Rectal smooth muscle tissue (tissue), 1 donor: ENCODE measurements around the gene SLC1A7.

ENCODE experiments used
- H3K27ac ChIP-seq: one replicate; pipeline ENCODE4 v1.7.0; 2013; ENCODE audit warnings: low read depth, low read length, inconsistent platforms
- H3K27me3 ChIP-seq: one replicate; pipeline ENCODE4 v1.7.0; 2013; ENCODE audit warnings: low read length; ENCODE audit not compliant: control insufficient read depth, insufficient read depth
- H3K36me3 ChIP-seq: one replicate; pipeline ENCODE4 v1.7.0; 2013; ENCODE audit warnings: low read length; ENCODE audit not compliant: control insufficient read depth, insufficient read depth
- H3K4me1 ChIP-seq: one replicate; pipeline ENCODE4 v1.7.0; 2013; ENCODE audit warnings: low read length; ENCODE audit not compliant: control insufficient read depth, insufficient read depth
- H3K4me3 ChIP-seq: one replicate; pipeline ENCODE4 v1.7.0; 2013; ENCODE audit warnings: low read length
- H3K9ac ChIP-seq: one replicate; pipeline ENCODE4 v1.7.0; 2013; ENCODE audit warnings: low read length

SLC1A7 gene

DNA sequence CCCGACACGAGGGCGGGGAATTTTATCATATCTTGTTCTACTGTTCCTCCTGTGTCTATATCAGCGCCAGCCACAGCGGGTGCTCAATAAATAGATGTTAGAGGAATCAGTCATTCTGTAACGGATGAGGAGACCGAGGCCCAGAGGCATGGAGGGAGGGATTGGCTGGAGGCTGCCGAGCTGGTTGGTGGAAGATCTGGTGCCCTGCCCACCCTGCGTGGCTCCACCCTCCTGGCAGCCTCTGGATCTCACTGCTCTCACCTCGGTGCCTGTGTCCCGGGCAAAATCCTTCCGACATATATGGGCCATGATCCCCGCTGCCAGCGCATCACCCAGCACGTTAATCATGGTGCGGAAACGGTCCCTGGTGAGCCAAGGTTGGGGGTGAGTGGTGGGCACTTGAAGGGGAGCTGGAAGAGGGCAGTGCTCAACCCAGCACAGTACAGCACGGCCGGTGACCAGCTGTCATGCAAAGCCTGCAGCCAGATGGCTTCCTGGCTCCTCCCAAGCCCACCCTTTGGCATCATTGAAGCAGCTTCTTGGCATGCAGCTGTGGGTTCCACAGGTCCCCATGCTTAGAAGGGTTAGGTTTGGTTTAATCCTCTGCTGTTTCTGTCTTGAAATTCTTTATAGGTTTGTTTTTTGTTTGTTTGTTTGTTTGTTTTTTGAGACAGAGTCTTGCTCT lies 53.7 kb downstream of the SLC1A7 start:
- Histone ChIP-seq H3K27me3 (no peaks in the 10 kb centered on the region), H3K27ac (no peak overlapping the region), H3K9ac (no peak overlapping the region), H3K4me3 (no peak overlapping the region), H3K4me1 (no peaks in the 10 kb centered on the region), H3K36me3 (peaks cover 2% of the 10 kb centered on the region)

DNA sequence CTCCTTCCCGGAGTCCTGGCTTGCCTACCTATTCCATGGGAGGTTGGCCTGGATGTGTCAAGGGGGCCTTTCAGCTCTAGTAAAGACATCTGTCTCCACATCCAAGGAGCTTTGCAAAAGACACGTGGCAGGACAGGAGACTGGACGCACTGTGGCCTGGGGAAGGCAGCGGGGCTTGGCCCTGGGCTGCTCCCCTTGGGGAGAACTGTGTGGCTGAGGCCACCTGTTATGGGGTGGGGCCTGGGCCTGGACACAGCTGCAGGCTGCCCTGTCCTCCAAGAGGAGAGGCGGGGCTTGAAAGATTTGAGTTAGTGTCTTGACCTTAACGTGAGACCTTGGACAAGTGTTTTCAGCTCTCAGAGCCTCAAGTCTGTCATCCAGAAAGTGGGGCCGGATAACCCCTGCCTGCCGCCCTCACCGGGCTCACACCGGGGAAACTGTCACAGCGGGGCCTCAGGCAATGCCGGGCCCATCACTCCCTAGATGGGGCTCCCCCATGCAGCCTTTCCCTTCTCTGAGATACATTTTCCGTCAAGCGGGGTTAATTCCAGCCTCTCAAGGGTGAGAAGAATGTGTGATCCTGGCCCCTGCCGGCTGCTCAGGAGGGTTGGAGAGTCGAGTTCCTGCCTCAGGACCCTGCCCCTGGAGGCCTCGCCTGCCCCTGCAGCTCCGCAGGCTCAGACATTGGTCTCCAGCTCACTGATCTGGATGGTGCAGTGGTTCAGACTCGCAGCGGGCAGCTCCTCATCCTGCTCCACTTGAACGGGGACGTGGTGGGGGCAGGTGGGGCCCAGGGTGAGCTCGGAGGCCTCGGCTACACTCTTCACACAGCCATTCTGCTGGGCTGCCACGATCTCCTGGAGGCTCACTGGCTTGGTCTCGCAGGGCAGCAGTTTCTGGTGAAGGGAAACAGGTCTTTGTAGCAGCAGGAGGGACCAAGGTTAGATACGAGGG lies 54.8 kb downstream of the SLC1A7 start:
- Histone ChIP-seq H3K4me3 (no peak overlapping the region), H3K27me3 (no peaks in the 10 kb centered on the region), H3K27ac (no peak overlapping the region), H3K9ac (no peak overlapping the region), H3K4me1 (no peaks in the 10 kb centered on the region), H3K36me3 (peaks cover 2% of the 10 kb centered on the region)

DNA sequence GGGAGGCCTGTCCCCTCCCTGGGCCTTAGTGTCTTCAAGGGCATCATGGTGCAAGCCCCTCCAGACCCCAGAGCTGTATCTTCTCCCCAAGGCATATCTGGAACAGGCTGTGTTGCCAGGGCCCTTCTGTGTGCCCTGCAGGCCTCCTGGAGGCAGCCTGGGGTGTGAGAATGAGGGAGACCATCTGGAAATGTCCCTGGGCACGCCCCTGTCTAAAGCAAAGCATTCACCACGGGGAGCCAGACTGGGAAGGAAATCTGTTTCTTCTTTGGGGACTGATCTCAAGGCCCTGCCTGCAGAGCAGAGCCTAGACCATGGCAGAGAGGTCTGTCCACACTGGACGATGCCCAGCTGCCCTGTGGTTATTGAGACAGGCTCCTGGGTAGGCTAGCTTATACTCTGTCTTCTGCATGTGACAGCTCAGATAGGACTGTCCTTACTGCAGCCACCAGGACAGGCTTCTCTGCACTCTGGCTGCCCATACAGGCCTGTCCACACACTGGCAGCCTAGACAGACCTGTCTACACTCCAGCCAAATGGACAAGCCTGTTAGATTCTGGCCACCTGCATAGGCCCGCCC lies 55.9 kb downstream of the SLC1A7 start:
- no peak overlapping the region for H3K27ac ChIP-seq

DNA sequence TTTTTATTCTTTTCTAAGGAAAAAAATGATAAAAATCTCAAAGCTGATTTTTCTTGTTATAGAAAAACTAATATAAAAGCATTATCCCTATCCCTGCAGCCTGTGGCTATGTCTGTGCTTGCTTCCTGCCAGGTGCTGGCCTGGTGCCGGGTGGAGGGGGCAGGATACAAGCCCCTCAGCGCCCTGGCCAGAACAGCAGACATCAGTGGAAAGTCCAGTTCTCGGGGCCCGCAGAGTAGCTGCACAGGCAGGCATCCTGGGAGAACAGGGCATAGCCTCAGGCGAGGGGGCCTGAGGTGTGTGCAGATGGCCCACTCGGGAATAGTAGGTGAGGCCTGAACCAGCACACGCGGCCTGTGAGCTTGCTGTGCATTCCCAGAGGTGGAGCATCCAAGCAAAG lies 57.0 kb downstream of the SLC1A7 start:
- Histone ChIP-seq H3K27ac (no peak overlapping the region), H3K4me1 (no peaks in the 10 kb centered on the region), H3K27me3 (no peaks in the 10 kb centered on the region), H3K4me3 (no peak overlapping the region), H3K9ac (no peak overlapping the region), H3K36me3 (peaks cover 2% of the 10 kb centered on the region)

More for the DNA sequence above, 55.9 kb downstream of the SLC1A7 start:
- H3K36me3 ChIP-seq = peaks cover 2% of the 10 kb centered on the region
- H3K9ac ChIP-seq = no peak overlapping the region
- no peaks in the 10 kb centered on the region for H3K4me1 ChIP-seq
- no peak overlapping the region for H3K4me3 ChIP-seq
- H3K27me3 ChIP-seq = no peaks in the 10 kb centered on the region

DNA sequence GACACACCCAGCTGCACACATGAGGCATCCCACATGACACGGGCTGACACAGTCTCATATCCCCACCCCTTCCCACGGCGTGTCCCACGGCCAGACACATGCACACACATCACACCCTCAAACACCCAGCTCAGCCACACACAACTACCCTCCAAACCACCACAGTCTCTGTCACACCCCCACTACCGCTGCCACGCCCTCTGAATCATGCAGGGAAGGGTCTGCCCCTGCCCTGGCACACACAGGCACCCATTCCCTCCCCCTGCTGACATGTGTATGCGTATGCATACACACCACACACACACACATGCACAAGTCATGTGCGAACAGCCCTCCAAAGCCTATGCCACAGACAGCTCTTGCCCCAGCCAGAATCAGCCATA lies 57.9 kb downstream of the SLC1A7 start:
- no peak overlapping the region for H3K27ac ChIP-seq
- H3K4me1 ChIP-seq = no peaks in the 10 kb centered on the region
- H3K4me3 ChIP-seq = no peak overlapping the region
- H3K9ac ChIP-seq = no peak overlapping the region
- H3K27me3 ChIP-seq = no peaks in the 10 kb centered on the region
- H3K36me3 ChIP-seq = peaks cover 2% of the 10 kb centered on the region

DNA sequence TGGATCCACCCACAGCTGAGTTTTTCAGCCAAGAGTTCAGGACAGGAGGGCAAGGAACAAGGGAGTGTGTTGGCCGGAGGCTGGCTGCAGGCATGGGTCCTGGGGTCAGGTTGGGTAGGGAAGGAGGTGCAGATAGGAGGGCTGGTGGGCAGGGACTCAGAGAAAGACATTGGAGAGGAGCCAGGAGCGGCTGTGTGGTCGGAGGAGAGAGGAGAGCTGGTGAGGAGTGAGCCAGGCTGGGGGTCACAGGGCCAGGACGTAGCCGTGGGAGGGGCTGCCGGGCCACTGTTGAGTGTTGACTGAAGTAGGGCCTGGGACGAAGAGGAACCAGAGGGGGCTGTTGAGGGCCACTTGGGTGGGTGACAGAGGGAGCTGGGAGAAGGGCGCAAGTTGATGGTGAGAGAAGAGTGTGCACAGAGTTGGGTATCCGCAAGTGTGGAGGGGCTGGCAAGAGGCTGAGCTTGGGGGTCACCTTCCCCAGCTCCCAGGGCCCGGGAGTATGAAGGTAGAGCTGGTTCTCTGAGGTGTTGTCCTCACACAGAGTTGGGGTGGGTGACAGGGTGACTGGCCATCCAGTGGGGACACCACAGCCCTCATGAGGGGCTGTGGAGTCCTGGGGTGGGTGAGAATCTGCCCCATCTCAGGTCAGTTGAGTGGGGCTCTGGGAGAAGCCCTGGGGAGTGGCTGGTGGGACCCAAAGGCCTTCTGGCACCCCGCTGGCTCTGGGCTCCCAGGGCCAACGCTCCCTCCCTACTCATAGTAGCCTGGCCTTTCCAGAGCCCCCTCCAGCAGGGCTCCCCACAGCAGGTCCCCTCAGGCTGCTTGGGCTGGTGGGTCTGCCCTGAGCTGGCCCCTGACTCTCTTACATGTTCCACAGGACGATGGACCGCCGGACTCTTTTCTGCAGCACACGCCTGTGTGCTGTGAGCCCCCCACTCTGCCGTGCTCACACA lies 58.5 kb downstream of the SLC1A7 start:
- peaks cover 5% of the 10 kb centered on the region for H3K36me3 ChIP-seq
- H3K4me1 ChIP-seq = no peaks in the 10 kb centered on the region
- H3K9ac ChIP-seq = no peak overlapping the region
- peaks cover 2% of the 10 kb centered on the region for H3K27me3 ChIP-seq
- H3K4me3 ChIP-seq = no peak overlapping the region
- no peak overlapping the region for H3K27ac ChIP-seq

DNA sequence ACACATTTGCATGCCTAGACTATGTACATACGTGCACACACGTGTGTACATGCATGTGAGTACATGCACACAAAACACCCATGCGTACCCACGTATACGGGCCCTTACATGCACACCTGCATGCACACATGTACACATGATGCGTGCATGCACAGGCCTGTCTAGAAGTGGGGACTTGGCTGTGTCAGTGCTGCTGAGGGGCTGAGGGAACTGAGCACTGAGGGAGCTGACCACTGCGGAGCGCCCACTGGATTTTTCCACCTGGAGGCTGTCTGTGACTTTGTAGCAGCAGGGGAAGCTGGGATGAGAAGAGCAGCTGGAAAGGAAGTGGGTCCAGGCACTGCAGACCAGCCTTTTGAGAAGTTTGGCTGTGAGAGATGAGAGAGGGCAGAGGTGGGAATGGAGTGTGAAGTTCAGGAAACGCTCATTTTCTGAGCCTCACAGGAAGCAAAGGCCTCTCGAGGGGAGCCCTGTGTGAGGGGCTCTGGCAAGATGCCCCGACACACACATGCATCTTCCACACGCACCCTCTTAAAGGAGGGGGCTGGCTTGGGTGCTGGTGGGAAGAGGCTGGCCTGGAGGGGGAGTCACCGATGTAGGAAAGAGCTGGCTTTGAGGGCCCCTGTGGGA lies 59.5 kb downstream of the SLC1A7 start:
- H3K9ac ChIP-seq = no peak overlapping the region
- no peak overlapping the region for H3K27ac ChIP-seq
- H3K4me1 ChIP-seq = no peaks in the 10 kb centered on the region
- H3K4me3 ChIP-seq = no peak overlapping the region
- H3K27me3 ChIP-seq = peaks cover 2% of the 10 kb centered on the region
- H3K36me3 ChIP-seq = peaks cover 7% of the 10 kb centered on the region

DNA sequence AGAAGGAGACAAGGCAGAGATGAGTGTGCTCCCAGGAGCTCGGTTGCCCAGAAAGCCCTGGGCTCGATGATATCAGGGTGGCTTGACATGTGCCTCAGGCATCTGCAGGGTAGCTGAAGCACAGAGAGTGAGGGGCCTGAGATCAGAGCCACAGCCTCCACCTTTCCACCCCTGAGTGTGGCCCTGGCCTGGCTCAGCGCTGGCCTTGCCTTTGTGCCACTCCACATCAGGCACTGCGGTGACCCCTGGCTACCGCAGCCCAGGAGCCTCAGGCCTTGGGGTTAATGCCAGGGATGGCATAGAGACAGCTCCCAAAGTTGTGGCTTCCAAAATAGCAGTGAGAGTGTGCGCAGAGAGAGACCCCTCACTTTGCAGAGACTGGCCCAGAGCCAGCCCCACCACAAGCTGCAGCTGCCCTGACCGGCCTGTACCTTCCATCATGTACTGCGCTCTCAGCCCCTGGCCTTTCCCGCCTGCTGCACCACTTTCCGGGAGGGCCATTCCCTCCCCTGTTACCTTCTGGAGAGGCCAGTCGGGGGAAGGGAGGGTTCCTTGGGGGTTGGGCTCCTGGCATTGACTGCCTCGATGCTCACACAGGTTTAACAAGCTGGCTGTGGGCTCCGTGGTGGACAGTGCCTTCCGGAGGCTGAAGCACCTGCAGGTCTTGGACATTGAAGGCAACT lies 60.9 kb downstream of the SLC1A7 start:
- Histone ChIP-seq H3K27me3 (peaks cover 2% of the 10 kb centered on the region), H3K4me3 (no peak overlapping the region), H3K27ac (no peak overlapping the region), H3K4me1 (no peaks in the 10 kb centered on the region), H3K9ac (no peak overlapping the region), H3K36me3 (peaks cover 7% of the 10 kb centered on the region)

DNA sequence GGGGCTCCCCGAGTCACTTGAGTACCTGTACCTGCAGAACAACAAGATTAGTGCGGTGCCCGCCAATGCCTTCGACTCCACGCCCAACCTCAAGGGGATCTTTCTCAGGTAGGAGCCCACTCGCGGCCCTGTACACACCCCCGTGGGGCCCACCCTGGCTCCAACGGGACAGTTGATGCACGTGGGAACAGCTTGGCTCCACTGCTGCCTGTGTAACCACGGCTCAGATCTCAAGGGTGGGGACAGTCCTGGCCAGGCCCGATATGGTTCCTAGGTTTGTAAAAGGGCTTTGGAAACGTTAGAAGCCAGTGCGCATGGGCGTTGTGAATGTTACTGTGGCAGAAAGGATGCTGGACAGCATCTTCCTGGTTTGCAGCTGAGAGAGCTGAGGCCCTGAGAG lies 61.7 kb downstream of the SLC1A7 start:
- Histone ChIP-seq H3K4me3 (no peak overlapping the region), H3K4me1 (no peaks in the 10 kb centered on the region), H3K27ac (no peak overlapping the region), H3K9ac (no peak overlapping the region), H3K27me3 (peaks cover 2% of the 10 kb centered on the region), H3K36me3 (peaks cover 5% of the 10 kb centered on the region)

DNA sequence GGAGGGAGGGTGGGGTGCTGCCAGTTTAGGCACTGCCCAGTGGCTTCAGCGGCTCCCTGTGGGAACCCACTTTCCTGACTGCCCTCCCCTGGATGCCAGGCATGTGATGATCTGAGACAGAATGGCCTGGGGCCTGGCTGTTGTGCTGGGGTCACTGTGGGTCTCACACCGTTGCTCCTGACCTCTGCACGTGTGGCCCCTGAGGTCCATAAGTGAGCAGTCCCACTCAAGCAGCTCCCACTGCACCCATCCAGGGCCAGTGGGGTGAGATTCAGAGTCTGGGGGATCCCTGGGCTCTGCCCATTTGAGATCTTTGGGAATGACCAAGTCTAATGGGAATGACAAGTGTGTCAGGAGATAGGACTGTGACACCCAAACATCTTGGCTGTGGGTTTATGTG lies 62.4 kb downstream of the SLC1A7 start:
- Histone ChIP-seq H3K4me1 (no peaks in the 10 kb centered on the region), H3K4me3 (no peak overlapping the region), H3K9ac (no peak overlapping the region), H3K27ac (no peak overlapping the region), H3K36me3 (peaks cover 5% of the 10 kb centered on the region), H3K27me3 (peaks cover 2% of the 10 kb centered on the region)

DNA sequence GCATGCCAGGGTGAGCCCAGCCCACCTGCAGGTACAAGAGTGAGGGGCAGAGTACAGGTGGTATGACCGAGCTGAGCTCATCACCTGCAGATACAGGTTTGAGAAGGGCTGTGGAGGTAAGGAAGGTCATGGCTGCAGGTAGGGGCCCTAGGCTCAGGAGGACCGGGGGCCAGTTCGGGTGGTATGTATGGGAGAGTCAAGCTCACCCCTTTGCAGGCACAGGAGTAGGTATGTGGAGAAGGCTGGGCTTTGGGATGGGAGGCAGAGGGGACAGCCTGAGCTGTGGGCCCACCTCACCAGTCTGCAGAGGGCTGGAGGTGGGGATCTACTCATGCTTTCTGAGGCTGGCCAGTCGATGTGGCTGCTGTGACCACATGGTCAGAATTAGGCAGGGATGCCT lies 63.2 kb downstream of the SLC1A7 start:
- peaks cover 5% of the 10 kb centered on the region for H3K36me3 ChIP-seq

More for the DNA sequence above, 63.2 kb downstream of the SLC1A7 start:
- peaks cover 2% of the 10 kb centered on the region for H3K27me3 ChIP-seq
- no peak overlapping the region for H3K4me3 ChIP-seq
- no peak overlapping the region for H3K27ac ChIP-seq
- no peak overlapping the region for H3K9ac ChIP-seq
- peaks cover 2% of the 10 kb centered on the region for H3K4me1 ChIP-seq
